NB4 (cell line): ENCODE results near the gene CRHR2.
"Not testable (repeated sequence)": the region's sequence is repeated elsewhere in the genome, so short reads cannot be mapped to it uniquely, and the experiment has no call there.

ENCODE experiments used
- DNase-seq: peaks from one replicate; pipeline ENCODE4 v3.0.0; 2010; ENCODE audit warnings: low read depth
- H3K4me3 ChIP-seq: one replicate; pipeline ENCODE4 v1.5.1; 2011; ENCODE audit warnings: mild to moderate bottlenecking, low read depth, low read length, moderate library complexity
- CTCF ChIP-seq: IDR thresholded peaks from one replicate; pipeline ENCODE4 v1.5.1; 2012; ENCODE audit warnings: low read depth, low read length
- MAX ChIP-seq: IDR thresholded peaks from 2 replicates; pipeline ENCODE4 v1.6.1; 2011; ENCODE audit warnings: low read depth, low read length
- MYC ChIP-seq: IDR thresholded peaks from 2 replicates; pipeline ENCODE4 v1.6.1; 2011; ENCODE audit warnings: low read depth, low read length
- POLR2A ChIP-seq: IDR thresholded peaks from 2 replicates; pipeline ENCODE4 v1.6.1; 2011; ENCODE audit warnings: mild to moderate bottlenecking; ENCODE audit not compliant: insufficient read length; ENCODE audit errors: extremely low read depth

CRHR2 gene

GRCh38 chr7:30721211-30721610 is 39.0 kb upstream of the CRHR2 start:
- no peak overlapping the region for H3K4me3 ChIP-seq
- no peak for TF ChIP-seq POLR2A
- TF ChIP-seq MYC = no peak
- TF ChIP-seq MAX = no peak
- no peak for TF ChIP-seq CTCF
- no peak for DNase-seq

- not testable (repeated sequence) for DNase-seq, H3K4me3 ChIP-seq
Observed at GRCh38 chr7:30719434-30719833, 37.2 kb upstream of the CRHR2 start.

- peak; percentile 38 for TF ChIP-seq CTCF
- no peak for TF ChIP-seq MYC
- no peak overlapping the region for H3K4me3 ChIP-seq
- DNase-seq = peak; percentile 59
Observed at GRCh38 chr7:30717181-30717580, 34.9 kb upstream of the CRHR2 start.

- DNase-seq = no peak
- no peak for TF ChIP-seq MYC
- no peak for TF ChIP-seq CTCF
- TF ChIP-seq MAX = no peak
- TF ChIP-seq POLR2A = no peak
- no peak overlapping the region for H3K4me3 ChIP-seq
Observed at GRCh38 chr7:30714129-30714528, 31.9 kb upstream of the CRHR2 start.

GRCh38 chr7:30713392-30713791 is 31.1 kb upstream of the CRHR2 start:
- no peak for TF ChIP-seq MAX
- no peak for TF ChIP-seq CTCF
- TF ChIP-seq POLR2A = no peak
- TF ChIP-seq MYC = no peak
- H3K4me3 ChIP-seq = no peak overlapping the region
- peak; percentile 79 for DNase-seq

GRCh38 chr7:30710669-30711068 is 28.4 kb upstream of the CRHR2 start:
- no peak for TF ChIP-seq POLR2A
- no peak for TF ChIP-seq CTCF
- TF ChIP-seq MYC = no peak
- no peak for TF ChIP-seq MAX
- H3K4me3 ChIP-seq = no peak overlapping the region
- no peak for DNase-seq

- no peak overlapping the region for H3K4me3 ChIP-seq
- no peak for DNase-seq
- TF ChIP-seq MYC (no peak), POLR2A (no peak), CTCF (no peak), MAX (no peak)
Observed at GRCh38 chr7:30709549-30709948, 27.3 kb upstream of the CRHR2 start.
